H1 (cell line): ENCODE measurements around the gene ADGRG7. TPM values are rescaled to one million over a fixed set of nuclear protein-coding genes. Genes with fewer than 3 reads are reported as not detected.

Experiments
- CTCF ChIA-PET: fragments of 300-600 bp; sonication (Branson Sonifier 250); formaldehyde crosslinking; loops from one replicate; lab custom pipeline; 2021; ENCODE audit not compliant: partially characterized antibody; lab: Charles Lee
- POLR2A ChIA-PET: fragments of 300-600 bp; sonication (Branson Sonifier 250); formaldehyde crosslinking; loops from one replicate; lab custom pipeline; 2021; ENCODE audit warnings: inconsistent platforms; ENCODE audit not compliant: partially characterized antibody; lab: Charles Lee
- DNase-seq, 2 experiments: peaks; one replicate each; pipeline versions ENCODE4 v3.0.0 to v3.0.0-alpha.2; 2010 to 2022; ENCODE audit warnings: low spot score in 2 of 2, low read depth in 1 of 2, mixed read lengths in 1 of 2
- FAIRE-seq: peaks from 2 replicates; lab custom pipeline; 2011; peaks lifted over from hg19 to GRCh38; lab: Jason Lieb, UNC
- H2AFZ ChIP-seq: 2 replicates; pipeline ENCODE4 v1.8.1; 2012; ENCODE audit warnings: low read length, inconsistent platforms
- H2AK5ac ChIP-seq: 2 replicates; pipeline ENCODE4 v1.6.1; 2013; ENCODE audit warnings: low read depth, low read length
- H2BK120ac ChIP-seq: replicated peaks from 2 replicates; pipeline ENCODE3; 2013; ENCODE audit warnings: low read depth, low read length, inconsistent platforms
- H2BK12ac ChIP-seq: 2 replicates; pipeline ENCODE4 v1.6.1; 2013; ENCODE audit warnings: low read depth, low read length
- H2BK15ac ChIP-seq: 2 replicates; pipeline ENCODE4 v1.6.1; 2013; ENCODE audit warnings: low read length
- H2BK20ac ChIP-seq: 2 replicates; pipeline ENCODE4 v1.6.1; 2013; ENCODE audit warnings: low read length
- H2BK5ac ChIP-seq: 2 replicates; pipeline ENCODE4 v1.6.1; 2013; ENCODE audit warnings: low read depth, low read length
- H3K14ac ChIP-seq: 2 replicates; pipeline ENCODE4 v1.6.1; 2013; ENCODE audit warnings: inconsistent platforms; ENCODE audit not compliant: insufficient read length
- H3K18ac ChIP-seq: 2 replicates; pipeline ENCODE4 v1.6.1; 2013; ENCODE audit warnings: low read length; ENCODE audit errors: extremely low read depth
- H3K23ac ChIP-seq: 2 replicates; pipeline ENCODE4 v1.6.1; 2013; ENCODE audit warnings: inconsistent platforms; ENCODE audit not compliant: insufficient read length
- H3K23me2 ChIP-seq: 2 replicates; pipeline ENCODE4 v1.6.1; 2013; ENCODE audit warnings: low read depth, low read length
- H3K27ac ChIP-seq: 2 replicates; pipeline ENCODE4 v1.6.1; 2011; ENCODE audit warnings: low read depth, low read length, inconsistent platforms
- H3K27me3 ChIP-seq, 4 experiments: replicated peaks in 1 of 4; 1 replicate in 1 of 4; 2 replicates in 3 of 4; pipeline versions ENCODE4 v1.6.1 to v1.8.1; 2011 to 2013; ENCODE audit warnings: low read length in 3 of 4, mild to moderate bottlenecking in 3 of 4, inconsistent platforms in 2 of 4, mixed read lengths in 2 of 4, moderate library complexity in 1 of 4; ENCODE audit not compliant: control insufficient read depth in 3 of 4, insufficient read depth in 3 of 4; ENCODE audit errors: extremely low read depth in 1 of 4
- H3K36me3 ChIP-seq, 4 experiments: 2 replicates each; pipeline versions ENCODE4 v1.6.1 to v1.8.1; 2011 to 2013; ENCODE audit warnings: mild to moderate bottlenecking in 4 of 4, low read length in 3 of 4, moderate library complexity in 2 of 4, control low read depth in 1 of 4, inconsistent platforms in 1 of 4; ENCODE audit not compliant: insufficient read depth in 4 of 4, control insufficient read depth in 2 of 4
- H3K4ac ChIP-seq: replicated peaks from 2 replicates; pipeline ENCODE3; 2013; ENCODE audit warnings: low read length, low read depth, mixed read lengths, inconsistent platforms; ENCODE audit not compliant: insufficient read length
- H3K4me1 ChIP-seq, 4 experiments: replicated peaks in 1 of 4; 1 replicate in 1 of 4; 2 replicates in 3 of 4; pipeline versions ENCODE4 v1.6.1 to v1.8.1; 2011 to 2013; ENCODE audit warnings: low read length in 3 of 4, inconsistent platforms in 2 of 4, mixed read lengths in 1 of 4; ENCODE audit not compliant: insufficient read depth in 4 of 4, control insufficient read depth in 3 of 4
- H3K4me2 ChIP-seq, 2 experiments: 2 replicates each; pipeline versions ENCODE4 v1.6.1 to v1.8.1; 2011 to 2013; ENCODE audit warnings: low read depth in 2 of 2, low read length in 2 of 2, control low read depth in 1 of 2, inconsistent platforms in 1 of 2, mild to moderate bottlenecking in 1 of 2; ENCODE audit not compliant: insufficient read depth in 1 of 2
- H3K4me3 ChIP-seq, 4 experiments: fragments of 200-600, 300-600 bp in 1 of 4; sonication (generic), shearing (Covaris generic), sonication (Bioruptor Twin) in 1 of 4; 2 replicates each; pipeline versions ENCODE4 v1.5.1 to v1.8.1; 2011 to 2016; ENCODE audit warnings: low read length in 4 of 4, low read depth in 3 of 4, control low read depth in 2 of 4, inconsistent platforms in 2 of 4, mild to moderate bottlenecking in 2 of 4, mixed read lengths in 1 of 4, moderate library complexity in 1 of 4; ENCODE audit not compliant: insufficient read depth in 2 of 4; ENCODE audit errors: extremely low read depth in 1 of 4
- H3K56ac ChIP-seq: replicated peaks from 2 replicates; pipeline ENCODE3; 2013; ENCODE audit warnings: low read depth, mild to moderate bottlenecking, mixed read lengths, low read length, inconsistent platforms; ENCODE audit not compliant: insufficient read length
- H3K79me1 ChIP-seq: 2 replicates; pipeline ENCODE4 v1.6.1; 2013; ENCODE audit warnings: low read depth, low read length, control low read depth
- H3K79me2 ChIP-seq, 2 experiments: 2 replicates each; pipeline versions ENCODE4 v1.6.1 to v1.8.1; 2012 to 2013; ENCODE audit warnings: low read length in 2 of 2, mild to moderate bottlenecking in 2 of 2, inconsistent platforms in 1 of 2; ENCODE audit not compliant: insufficient read depth in 2 of 2, control insufficient read depth in 1 of 2
- H3K9ac ChIP-seq, 4 experiments: replicated peaks in 1 of 4; 1 replicate in 1 of 4; 2 replicates in 3 of 4; pipeline versions ENCODE4 v1.6.1 to v1.8.1; 2011 to 2013; ENCODE audit warnings: low read depth in 3 of 4, low read length in 3 of 4, control low read depth in 2 of 4, mild to moderate bottlenecking in 2 of 4, moderate library complexity in 2 of 4, inconsistent platforms in 1 of 4; ENCODE audit errors: extremely low read depth in 1 of 4
- H3K9me3 ChIP-seq, 2 experiments: 2 replicates each; pipeline versions ENCODE4 v1.6.1 to v1.8.1; 2012 to 2013; ENCODE audit warnings: mild to moderate bottlenecking in 2 of 2, moderate library complexity in 2 of 2, control low read depth in 1 of 2, inconsistent platforms in 1 of 2, low read depth in 1 of 2, low read length in 1 of 2, mixed read lengths in 1 of 2; ENCODE audit not compliant: insufficient read depth in 2 of 2
- H4K20me1 ChIP-seq, 2 experiments: replicated peaks in 1 of 2; 2 replicates each; pipeline versions ENCODE3 to v1.8.1; 2011 to 2013; ENCODE audit warnings: inconsistent platforms in 2 of 2, low read length in 2 of 2, mild to moderate bottlenecking in 1 of 2; ENCODE audit not compliant: insufficient read depth in 2 of 2, control insufficient read depth in 1 of 2
- H4K5ac ChIP-seq: 2 replicates; pipeline ENCODE4 v1.6.1; 2013; ENCODE audit warnings: low read length, low read depth, mixed read lengths, inconsistent platforms; ENCODE audit not compliant: insufficient read length
- H4K8ac ChIP-seq: 2 replicates; pipeline ENCODE4 v1.8.0; 2013; ENCODE audit warnings: mild to moderate bottlenecking, moderate library complexity, low read length, inconsistent platforms; ENCODE audit not compliant: insufficient read depth; ENCODE audit errors: extremely low read depth
- H4K91ac ChIP-seq: replicated peaks from 2 replicates; pipeline ENCODE3; 2013; ENCODE audit warnings: low read length, mixed read lengths, inconsistent platforms; ENCODE audit not compliant: insufficient read length
- GTF2F1 ChIP-seq: IDR thresholded peaks from 2 replicates; pipeline ENCODE4 v1.6.1; 2012; ENCODE audit warnings: low read depth, low read length, improper control_type of control experiment, borderline replicate concordance
- NRF1 ChIP-seq: IDR thresholded peaks from 2 replicates; pipeline ENCODE4 v1.6.1; 2011; ENCODE audit warnings: mild to moderate bottlenecking, low read depth, low read length, improper control_type of control experiment
- RXRA ChIP-seq: IDR thresholded peaks from 2 replicates; pipeline ENCODE4 v1.6.1; 2011; ENCODE audit warnings: low read depth, mild to moderate bottlenecking, low read length, moderate library complexity; ENCODE audit not compliant: insufficient read depth
- SAP30 ChIP-seq: fragments of 300-600 bp; sonication (generic); IDR thresholded peaks from 2 replicates; pipeline ENCODE4 v1.7.1; 2012; ENCODE audit warnings: low read length, moderate library complexity, mild to moderate bottlenecking, inconsistent platforms; ENCODE audit not compliant: insufficient read depth, insufficient replicate concordance
- SIX5 ChIP-seq: IDR thresholded peaks from 2 replicates; pipeline ENCODE4 v1.6.1; 2011; ENCODE audit warnings: mild to moderate bottlenecking, low read depth, low read length
- polyA plus RNA-seq, 7 experiments: library from polyadenylated mRNA; depleted of rRNA in 3 of 7; stranded (reverse) in 5 of 7; unstranded in 2 of 7; fragments of >200 nt in 5 of 7; fragments of 200-250 nt in 2 of 7; gene quantifications; 1 replicate in 5 of 7; 2 replicates in 1 of 7; 4 replicates in 1 of 7; pipeline versions ENCODE4 v1.2.1 to v1.2.3, GENCODE V29; 2011 to 2013; ENCODE audit warnings: missing spikeins in 2 of 7, mixed read lengths in 2 of 7
- total RNA-seq: library from RNA; stranded (reverse); fragmentation: NEBNext Ultra II Directional; extraction: Animal tissue kit (Norgen Biotek cat#: 25700); gene quantifications from 2 replicates; pipeline ENCODE4 v1.2.1, GENCODE V29; 2021

The ADGRG7 gene
- total and polyA plus RNA-seq, 2 of the 8 experiments (the other 6 are each of a cell fraction or from before 2014, with no cell fraction given): not detected

- Histone ChIP-seq H4K5ac (no peak overlapping the region), H3K56ac (no peak overlapping the region), H3K27ac (no peak overlapping the region), H4K91ac (no peak overlapping the region), H2BK120ac (no peak overlapping the region), H3K4me2 (no peak overlapping the region), H3K79me1 (no peaks in the 10 kb centered on the region), H2BK15ac (no peak overlapping the region), H4K8ac (no peak overlapping the region), H3K79me2 (no peaks in the 10 kb centered on the region), H2BK5ac (no peak overlapping the region), H2BK20ac (no peak overlapping the region), H3K14ac (no peak overlapping the region), H4K20me1 (no peaks in the 10 kb centered on the region), H3K4me1 (peaks cover 0 to 2% (median 2%) of the 10 kb centered on the region in 4 experiments; a peak in 4 of 7 replicates), H3K23me2 (no peaks in the 10 kb centered on the region), H3K9me3 (no peaks in the 10 kb centered on the region), H3K18ac (no peak overlapping the region), H3K4me3 (no peak overlapping the region), H3K4ac (no peak overlapping the region), H2BK12ac (no peak overlapping the region), H3K27me3 (no peaks in the 10 kb centered on the region), H3K9ac (no peak overlapping the region), H2AK5ac (no peak overlapping the region), H3K23ac (no peak overlapping the region), H3K36me3 (no peaks in the 10 kb centered on the region), H2AFZ (no peak overlapping the region)
- no peak for DNase-seq
- ChIA-PET CTCF (no interaction called here), POLR2A (no interaction called here)
- FAIRE-seq: no peak
- TF ChIP-seq GTF2F1 (no peak), SIX5 (no peak), SAP30 (no peak), NRF1 (no peak), RXRA (no peak)
These were observed 2.4 kb upstream of the ADGRG7 start for GRCh38 chr3:100606894-100607512.
